ENCODE measurements around the gene PCNX1.

GRCh38 chr14:70957710-70958109 is 50.5 kb downstream of the PCNX1 start:
- TF ChIP-seq YY1 (IDR thresholded peaks at IDR 0.05), result no peak
- no peak for TF ChIP-seq CTCF (IDR thresholded peaks at IDR 0.05; ENCODE audit: low read depth, low read length, missing input control)
- TF ChIP-seq TAF1 (conservative IDR thresholded peaks at IDR 0.05), result no peak
- no peak for TF ChIP-seq FOXA2 (IDR thresholded peaks at IDR 0.05)
- no peak for TF ChIP-seq HNF4A (conservative IDR thresholded peaks at IDR 0.05)
- TF ChIP-seq ATF3 (IDR thresholded peaks at IDR 0.05), result no peak
- no peak for TF ChIP-seq RAD21 (IDR thresholded peaks at IDR 0.05)
- TF ChIP-seq REST (IDR thresholded peaks at IDR 0.05), result no peak
- no peak for TF ChIP-seq FOXA1 (IDR thresholded peaks at IDR 0.05)
- no peak for TF ChIP-seq RXRA (IDR thresholded peaks at IDR 0.05)

All from liver (tissue), 3 donors.